NB4 (cell line): ENCODE data around the gene MMP25.

Experiments used
- MYC ChIP-seq: IDR thresholded peaks from 2 replicates; pipeline ENCODE4 v1.6.1; 2011; ENCODE audit warnings: low read depth, low read length
- POLR2A ChIP-seq: IDR thresholded peaks from 2 replicates; pipeline ENCODE4 v1.6.1; 2011; ENCODE audit warnings: mild to moderate bottlenecking; ENCODE audit not compliant: insufficient read length; ENCODE audit errors: extremely low read depth
- TF ChIP-seq, protein P1 (sequence below): IDR thresholded peaks from one replicate; pipeline ENCODE4 v1.5.1; 2012; ENCODE audit warnings: low read depth, low read length
- TF ChIP-seq, protein P2 (sequence below): IDR thresholded peaks from 2 replicates; pipeline ENCODE4 v1.6.1; 2011; ENCODE audit warnings: low read depth, low read length

DNA sequence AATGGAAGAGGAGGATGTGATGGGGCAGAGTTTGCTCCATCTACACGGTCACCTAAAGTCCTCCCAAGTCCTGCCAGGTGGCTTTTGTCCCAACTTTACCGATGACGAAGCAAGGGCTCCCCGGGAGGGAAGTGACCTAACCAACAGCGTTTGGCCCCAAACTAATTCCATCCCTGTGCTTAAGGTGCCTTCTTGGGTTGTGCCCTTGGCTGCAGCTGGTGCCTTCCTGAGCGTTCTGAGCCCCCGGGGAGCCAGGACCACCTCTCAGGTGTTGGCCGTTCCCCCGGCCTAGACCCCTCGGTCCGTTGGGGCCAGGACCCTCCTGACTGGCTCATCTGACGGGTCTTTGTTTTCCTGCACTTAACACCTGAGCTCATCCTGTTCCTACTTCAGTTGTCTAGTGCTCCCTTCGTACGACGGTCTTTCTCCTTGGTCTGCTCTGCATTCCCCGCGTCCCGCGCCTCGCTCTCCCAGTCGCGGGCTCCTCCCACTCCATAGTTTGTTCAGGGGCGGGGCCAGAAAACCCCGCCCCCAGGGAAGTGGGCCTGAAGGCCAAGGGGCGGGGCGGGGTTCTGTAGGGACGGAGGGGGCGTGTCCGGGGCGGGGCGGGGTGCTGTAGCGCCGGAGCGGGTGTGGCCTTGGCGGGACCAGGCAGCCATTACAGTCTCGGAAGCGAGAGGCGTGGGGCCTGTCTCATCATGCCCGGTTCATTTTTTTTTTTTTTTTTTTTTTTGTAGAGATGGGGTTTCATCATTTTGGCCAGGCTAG, 53.6 kb downstream of the MMP25 start:
- TF ChIP-seq MYC, result no peak
- TF ChIP-seq, protein P1, sequence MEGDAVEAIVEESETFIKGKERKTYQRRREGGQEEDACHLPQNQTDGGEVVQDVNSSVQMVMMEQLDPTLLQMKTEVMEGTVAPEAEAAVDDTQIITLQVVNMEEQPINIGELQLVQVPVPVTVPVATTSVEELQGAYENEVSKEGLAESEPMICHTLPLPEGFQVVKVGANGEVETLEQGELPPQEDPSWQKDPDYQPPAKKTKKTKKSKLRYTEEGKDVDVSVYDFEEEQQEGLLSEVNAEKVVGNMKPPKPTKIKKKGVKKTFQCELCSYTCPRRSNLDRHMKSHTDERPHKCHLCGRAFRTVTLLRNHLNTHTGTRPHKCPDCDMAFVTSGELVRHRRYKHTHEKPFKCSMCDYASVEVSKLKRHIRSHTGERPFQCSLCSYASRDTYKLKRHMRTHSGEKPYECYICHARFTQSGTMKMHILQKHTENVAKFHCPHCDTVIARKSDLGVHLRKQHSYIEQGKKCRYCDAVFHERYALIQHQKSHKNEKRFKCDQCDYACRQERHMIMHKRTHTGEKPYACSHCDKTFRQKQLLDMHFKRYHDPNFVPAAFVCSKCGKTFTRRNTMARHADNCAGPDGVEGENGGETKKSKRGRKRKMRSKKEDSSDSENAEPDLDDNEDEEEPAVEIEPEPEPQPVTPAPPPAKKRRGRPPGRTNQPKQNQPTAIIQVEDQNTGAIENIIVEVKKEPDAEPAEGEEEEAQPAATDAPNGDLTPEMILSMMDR, result no peak
- TF ChIP-seq, protein P2, sequence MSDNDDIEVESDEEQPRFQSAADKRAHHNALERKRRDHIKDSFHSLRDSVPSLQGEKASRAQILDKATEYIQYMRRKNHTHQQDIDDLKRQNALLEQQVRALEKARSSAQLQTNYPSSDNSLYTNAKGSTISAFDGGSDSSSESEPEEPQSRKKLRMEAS, result no peak
- no peak for TF ChIP-seq POLR2A
